ENCODE results near the gene IGDCC3. TPM values are rescaled to one million over a fixed set of nuclear protein-coding genes. Genes with fewer than 3 reads are reported as not detected.

IGDCC3 gene
- total and polyA plus RNA-seq, 10 of the 15 experiments (the other 5 are each of a cell fraction or from before 2014, with no cell fraction given), result 0.10 to 0.20 (median 0.15) TPM; not detected in 7

- H3K9me3 ChIP-seq (replicated peaks; ENCODE audit: control insufficient read depth, insufficient read depth, low read length), result no peaks in the 10 kb centered on the region
- no peak overlapping the region for H3K4me3 ChIP-seq
- H3K27ac ChIP-seq (ENCODE audit: control insufficient read depth, insufficient read depth), result no peak overlapping the region
- ChIA-PET SMC1A (ENCODE audit: uncharacterized antibody, unreplicated experiment) (interaction anchor here (0.6 to 1.9 kb wide), 4 partner anchors 15 to 279 kb away, joined by 3 to 7 read pairs (median 4); no protein-coding TSS in a partner anchor), CTCF (interaction anchor here (0.5 to 5.7 kb wide), 31 partner anchors 9 to 238 kb away, joined by 3 to 68 read pairs (median 5); partner anchors contain the start of genes HACD3 and PARP16), RAD21 (ENCODE audit: unreplicated experiment) (interaction anchor here (2.1 to 3.9 kb wide), 3 partner anchors 15 to 79 kb away, joined by 7 to 19 read pairs (median 14); no protein-coding TSS in a partner anchor), POLR2A (interaction anchor here (0.7 to 1.0 kb wide), 3 partner anchors 18 to 1494 kb away, joined by 3 to 7 read pairs (median 6); no protein-coding TSS in a partner anchor)
- DNase-seq (ENCODE audit: low read depth, low spot score), result no peak
- H3K4me1 ChIP-seq (ENCODE audit: control insufficient read depth, insufficient read depth, low read length), result no peaks in the 10 kb centered on the region
- no peak overlapping the region for H3K4me2 ChIP-seq (ENCODE audit: control insufficient read depth, insufficient read depth)
- H3K27me3 ChIP-seq (replicated peaks in 1 of 2; ENCODE audit: control insufficient read depth in 2 of 2, insufficient read depth in 2 of 2, low read length in 1 of 2), result peaks cover 4% of the 10 kb centered on the region in 2 experiments
- intact Hi-C loops (cut with micrococcal nuclease; ENCODE audit: unreplicated experiment) (loop anchor here (5.0 kb wide), 2 partner anchors 62 to 182 kb away; no protein-coding TSS in a partner anchor), in situ Hi-C loops (cut with MboI) (no loop called here)
- no peak for FAIRE-seq
- H3K9ac ChIP-seq (ENCODE audit: control insufficient read depth, insufficient read depth, low read length), result no peak overlapping the region
- WGBS (ENCODE audit: insufficient coverage, insufficient replicate concordance, low lambda C conversion rate, missing lambda C conversion rate), result 0% methylated on average over 2 of the region's 2 CpGs
- no peak overlapping the region for H2AFZ ChIP-seq (ENCODE audit: control insufficient read depth, low read depth, low read length)
- no peaks in the 10 kb centered on the region for H4K20me1 ChIP-seq (ENCODE audit: control insufficient read depth, insufficient read depth)
- no TSS peak for BruUV-seq (replicated peaks)
- no peak for ATAC-seq
- no peaks in the 10 kb centered on the region for H3K36me3 ChIP-seq (ENCODE audit: control insufficient read depth in 2 of 2, insufficient read depth in 2 of 2, low read length in 1 of 2)
- no peak for TF ChIP-seq EGR1 (IDR thresholded peaks at IDR 0.05; ENCODE audit: borderline replicate concordance in 1 of 2, low read depth in 2 of 2, low read length in 2 of 2)
- TF ChIP-seq CHD4 (IDR thresholded peaks at IDR 0.05), result no peak
- no peak for TF ChIP-seq JUND (IDR thresholded peaks at IDR 0.05; ENCODE audit: low read depth, low read length)
- no peak for TF ChIP-seq CBX5 (IDR thresholded peaks at IDR 0.05; ENCODE audit: low read depth)
- no peak for TF ChIP-seq HDAC6 (IDR thresholded peaks at IDR 0.05; ENCODE audit: unreplicated experiment)
- no peak for TF ChIP-seq SUPT20H (IDR thresholded peaks at IDR 0.05; ENCODE audit: borderline replicate concordance, control insufficient read depth, low read depth, low read length)
- TF ChIP-seq YY1 (IDR thresholded peaks at IDR 0.05; ENCODE audit: low read depth, low read length), result no peak
- TF ChIP-seq CUX1 (IDR thresholded peaks at IDR 0.05; ENCODE audit: insufficient replicate concordance, low read depth, low read length), result no peak
- TF ChIP-seq HCFC1 (IDR thresholded peaks at IDR 0.05; ENCODE audit: low read length), result no peak
- TF ChIP-seq TARDBP (IDR thresholded peaks at IDR 0.05; ENCODE audit: borderline replicate concordance), result no peak
- TF ChIP-seq RAD51 (IDR thresholded peaks at IDR 0.05), result no peak
- no peak for TF ChIP-seq MTA2 (IDR thresholded peaks at IDR 0.05; ENCODE audit: low read depth)
- no peaks in the 10 kb centered on the region for H3K79me2 ChIP-seq (ENCODE audit: control insufficient read depth, insufficient read depth, low read length)
Measured at GRCh38 chr15:65399997-65400396, 22.2 kb upstream of the IGDCC3 start.
